ENCODE data around the gene ADD1.

ADD1 gene

GRCh38 chr4:2849267-2850152 lies 5.9 kb downstream of the ADD1 start:
- DNase-seq (ENCODE audit: low spot score), result no peak
- H3K4me3 ChIP-seq, result no peak overlapping the region
- H3K27ac ChIP-seq, result peak overlapping the region; percentile 2 to 23
- no peak for TF ChIP-seq CTCF (IDR thresholded peaks at IDR 0.05)

- Histone ChIP-seq H3K27ac (no peak overlapping the region), H3K4me3 (no peak overlapping the region)
- no peak for TF ChIP-seq CTCF (IDR thresholded peaks at IDR 0.05)
- no peak for DNase-seq (ENCODE audit: low spot score)
These were observed 7.5 kb downstream of the ADD1 start for GRCh38 chr4:2850966-2851798.

GRCh38 chr4:2852481-2852921 lies 8.9 kb downstream of the ADD1 start:
- DNase-seq (ENCODE audit: low spot score), result no peak

GRCh38 chr4:2855584-2855983 lies 11.9 kb downstream of the ADD1 start:
- no peak for TF ChIP-seq CTCF (IDR thresholded peaks at IDR 0.05)
- no peak for DNase-seq (ENCODE audit: low spot score)
- no peak overlapping the region for H3K4me3 ChIP-seq
- no peak overlapping the region for H3K27ac ChIP-seq

More at GRCh38 chr4:2852481-2852921, 8.9 kb downstream of the ADD1 start:
- no peak overlapping the region for H3K27ac ChIP-seq
- no peak for TF ChIP-seq CTCF (IDR thresholded peaks at IDR 0.05)
- H3K4me3 ChIP-seq, result no peak overlapping the region

GRCh38 chr4:2856266-2856665 lies 12.6 kb downstream of the ADD1 start:
- no peak overlapping the region for H3K27ac ChIP-seq
- no peak for TF ChIP-seq CTCF (IDR thresholded peaks at IDR 0.05)
- H3K4me3 ChIP-seq, result no peak overlapping the region
- DNase-seq (ENCODE audit: low spot score), result no peak

- H3K27ac ChIP-seq, result no peak overlapping the region
- DNase-seq (ENCODE audit: low spot score), result no peak
- TF ChIP-seq CTCF (IDR thresholded peaks at IDR 0.05), result no peak
- H3K4me3 ChIP-seq, result no peak overlapping the region
These were observed 13.8 kb downstream of the ADD1 start for GRCh38 chr4:2857349-2857927.
